ENCODE results near the gene ESD. TPM values are rescaled to one million over a fixed set of nuclear protein-coding genes. Genes with fewer than 3 reads are reported as not detected.
"Not testable (repeated sequence)": the region's sequence is repeated elsewhere in the genome, so short reads cannot be mapped to it uniquely, and the experiment has no call there.

Gene ESD
- total RNA-seq, 3 donors from 2014 or later, result 75.3 to 82.7 (median 78.5) TPM

DNA sequence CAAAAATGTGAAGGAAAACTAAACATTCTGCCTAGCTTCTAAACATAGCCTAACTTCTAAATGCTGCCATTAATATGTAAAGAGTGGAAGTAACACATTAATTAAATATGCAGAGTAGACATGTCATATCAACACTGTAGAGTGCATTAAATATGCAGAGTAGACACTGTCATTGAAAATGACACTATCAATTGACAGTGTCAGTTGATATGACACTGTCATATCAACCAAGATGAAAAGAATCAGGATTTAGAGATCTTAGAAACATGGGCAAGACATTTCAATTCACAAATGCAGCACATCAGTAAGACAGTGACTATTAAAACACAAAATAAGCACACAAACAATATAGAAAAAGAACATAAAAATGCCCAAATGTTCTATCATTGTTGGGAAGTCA, 25.3 kb downstream of the ESD start:
- peaks cover 59% of the 10 kb centered on the region for H3K36me3 Mint-ChIP-seq (ENCODE audit: insufficient read depth)
- H3K27me3 Mint-ChIP-seq (ENCODE audit: low read depth), result no peaks in the 10 kb centered on the region

DNA sequence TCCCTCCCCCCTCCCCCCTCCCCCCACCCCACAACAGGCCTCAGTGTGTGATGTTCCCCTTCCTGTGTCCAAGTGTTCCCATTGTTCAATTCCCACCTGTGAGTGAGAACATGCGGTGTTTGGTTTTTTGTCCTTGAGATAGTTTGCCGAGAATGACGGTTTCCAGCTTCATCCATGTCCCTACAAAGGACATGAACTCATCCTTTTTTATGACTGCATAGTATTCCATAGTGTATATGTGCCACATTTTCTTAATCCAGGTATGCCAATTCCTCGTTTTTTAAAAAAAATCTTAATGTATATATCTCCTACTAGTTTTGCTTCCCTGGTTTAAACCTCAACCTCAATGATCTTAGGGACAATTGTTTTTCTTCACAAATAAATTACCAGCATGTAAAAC, 27.0 kb downstream of the ESD start:
- ATAC-seq; DNase-seq; H3K4me1 Mint-ChIP-seq (ENCODE audit: low read depth); H3K9me3 Mint-ChIP-seq; H3K4me3 Mint-ChIP-seq; H3K27me3 Mint-ChIP-seq (ENCODE audit: low read depth): not testable (repeated sequence)
- H3K36me3 Mint-ChIP-seq (ENCODE audit: insufficient read depth), result peaks cover 46% of the 10 kb centered on the region

More for the DNA sequence above, 25.3 kb downstream of the ESD start:
- Mint-ChIP-seq H3K9me3 (no peaks in the 10 kb centered on the region), H3K4me1 (ENCODE audit: low read depth) (no peaks in the 10 kb centered on the region), H3K4me3 (no peak overlapping the region)
- ATAC-seq, result no peak
- DNase-seq, result no peak

- H3K27me3 Mint-ChIP-seq (ENCODE audit: low read depth), result no peaks in the 10 kb centered on the region
Observed at GRCh38 chr13:46761866-46762265, 35.1 kb downstream of the ESD start.

DNA sequence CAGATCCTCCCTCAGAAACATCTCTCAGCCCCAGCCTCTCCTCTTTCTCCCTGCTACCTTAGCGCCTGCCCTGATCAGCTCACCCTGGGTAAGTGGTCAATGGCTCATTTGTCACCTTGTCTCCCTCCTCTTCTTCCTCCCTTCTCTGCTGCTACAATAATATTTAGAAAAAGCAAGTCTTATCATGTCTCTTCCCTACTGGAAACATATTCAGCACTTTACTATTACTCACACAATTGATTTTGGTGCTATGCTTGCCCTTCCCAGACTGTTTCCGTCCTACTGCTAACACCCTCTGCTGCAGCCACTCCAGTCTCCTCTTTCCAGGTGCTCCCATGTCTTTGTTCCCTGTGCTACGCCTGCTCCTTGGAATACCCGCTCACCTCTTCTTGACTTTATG, 35.8 kb downstream of the ESD start:
- ATAC-seq (no peak), DNase-seq (no peak)
- Mint-ChIP-seq H3K36me3 (ENCODE audit: insufficient read depth) (no peaks in the 10 kb centered on the region), H3K4me1 (ENCODE audit: low read depth) (peaks cover 2% of the 10 kb centered on the region), H3K9me3 (no peaks in the 10 kb centered on the region), H3K4me3 (no peak overlapping the region), H3K27me3 (ENCODE audit: low read depth) (no peaks in the 10 kb centered on the region)

More at GRCh38 chr13:46761866-46762265, 35.1 kb downstream of the ESD start:
- H3K4me3 Mint-ChIP-seq, result no peak overlapping the region
- peaks cover 2% of the 10 kb centered on the region for H3K4me1 Mint-ChIP-seq (ENCODE audit: low read depth)
- no peaks in the 10 kb centered on the region for H3K36me3 Mint-ChIP-seq (ENCODE audit: insufficient read depth)
- no peaks in the 10 kb centered on the region for H3K9me3 Mint-ChIP-seq
- DNase-seq, result no peak
- no peak for ATAC-seq

DNA sequence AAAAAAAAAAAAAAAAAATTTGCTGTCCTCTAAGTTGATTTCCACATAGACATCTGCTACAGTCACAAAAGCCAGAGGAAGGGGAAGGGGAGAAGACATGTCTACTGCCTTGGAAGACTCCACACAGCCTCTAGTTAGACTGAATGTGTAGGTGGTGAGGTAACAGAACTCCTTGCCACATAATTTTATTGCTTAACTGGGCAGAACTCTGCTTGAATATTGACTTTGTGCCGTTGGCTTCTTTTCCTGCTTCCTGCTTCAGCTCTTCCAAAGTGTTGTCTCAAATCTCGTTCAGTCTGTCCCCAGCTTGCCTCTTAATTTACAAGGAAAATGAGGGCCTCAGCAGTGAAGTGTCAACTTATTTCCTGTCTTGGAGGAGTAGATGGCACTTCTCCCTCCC, 37.1 kb downstream of the ESD start:
- Mint-ChIP-seq H3K4me1 (ENCODE audit: low read depth) (peaks cover 2% of the 10 kb centered on the region), H3K4me3 (no peak overlapping the region), H3K36me3 (ENCODE audit: insufficient read depth) (no peaks in the 10 kb centered on the region), H3K9me3 (no peaks in the 10 kb centered on the region), H3K27me3 (ENCODE audit: low read depth) (no peaks in the 10 kb centered on the region)
- DNase-seq, result no peak
- no peak for ATAC-seq

DNA sequence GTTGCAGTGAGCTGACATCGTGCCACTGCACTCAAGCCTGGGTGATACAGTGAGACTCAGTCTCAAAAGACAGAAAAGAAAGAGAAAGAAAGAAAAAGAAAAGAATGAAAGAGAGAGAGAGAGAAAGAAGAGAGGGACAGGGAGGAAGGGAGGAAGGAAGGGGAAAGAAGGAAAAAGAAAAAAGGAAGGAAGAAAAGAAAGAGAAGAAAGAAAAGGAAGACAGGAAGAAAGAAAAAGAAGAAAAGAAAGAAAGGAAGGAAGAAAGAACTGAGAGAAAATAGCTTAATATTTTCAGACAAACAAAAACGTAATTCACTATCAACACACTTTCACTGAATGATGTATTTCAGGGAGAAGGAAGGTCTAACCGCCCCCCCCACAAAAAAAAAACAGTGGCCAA, 39.3 kb downstream of the ESD start:
- Mint-ChIP-seq H3K4me3 (no peak overlapping the region), H3K36me3 (ENCODE audit: insufficient read depth) (peaks cover 2% of the 10 kb centered on the region), H3K9me3 (no peaks in the 10 kb centered on the region), H3K27me3 (ENCODE audit: low read depth) (no peaks in the 10 kb centered on the region), H3K4me1 (ENCODE audit: low read depth) (peaks cover 9% of the 10 kb centered on the region)
- ATAC-seq (no peak), DNase-seq (no peak)

DNA sequence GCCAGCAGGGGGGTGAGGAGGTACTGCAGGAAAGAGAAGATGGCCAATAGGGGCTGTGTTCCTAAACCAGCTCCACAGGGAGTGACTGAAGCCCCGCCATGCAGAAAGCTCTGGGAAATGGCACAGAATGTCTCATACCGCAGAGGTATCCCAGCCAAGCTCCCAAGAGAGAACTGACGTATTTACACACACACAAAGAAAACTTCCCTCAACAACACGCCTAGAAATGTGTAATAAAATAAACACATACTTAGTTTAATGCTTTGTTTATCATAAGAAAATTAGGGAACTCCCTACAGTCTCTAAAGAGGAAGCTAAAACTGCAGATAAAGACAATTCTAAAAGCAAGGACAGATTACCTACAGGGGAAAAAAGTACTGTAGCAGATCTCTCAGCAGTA, 40.0 kb downstream of the ESD start:
- Mint-ChIP-seq H3K27me3 (ENCODE audit: low read depth) (no peaks in the 10 kb centered on the region), H3K36me3 (ENCODE audit: insufficient read depth) (peaks cover 5% of the 10 kb centered on the region), H3K4me3 (no peak overlapping the region), H3K4me1 (ENCODE audit: low read depth) (peaks cover 12% of the 10 kb centered on the region), H3K9me3 (no peaks in the 10 kb centered on the region)
- no peak for DNase-seq
- ATAC-seq, result no peak

DNA sequence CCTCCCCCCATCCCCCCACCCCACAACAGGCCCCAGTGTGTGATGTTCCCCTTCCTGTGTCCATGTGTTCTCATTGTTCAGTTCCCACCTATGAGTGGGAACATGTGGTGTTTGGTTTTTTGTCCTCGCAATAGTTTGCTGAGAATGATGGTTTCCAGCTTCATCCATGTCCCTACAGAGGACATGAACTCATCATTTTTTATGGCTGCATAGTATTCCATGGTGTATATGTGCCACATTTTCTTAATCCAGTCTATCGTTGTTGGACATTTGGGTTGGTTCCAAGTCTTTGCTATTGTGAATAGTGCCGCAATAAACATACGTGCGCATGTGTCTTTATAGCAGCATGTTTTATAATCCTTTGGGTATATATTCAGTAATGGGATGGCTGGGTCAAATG, 41.5 kb downstream of the ESD start:
- ATAC-seq; H3K36me3 Mint-ChIP-seq (ENCODE audit: insufficient read depth); H3K9me3 Mint-ChIP-seq; DNase-seq; H3K27me3 Mint-ChIP-seq (ENCODE audit: low read depth); H3K4me3 Mint-ChIP-seq: not testable (repeated sequence)
- H3K4me1 Mint-ChIP-seq (ENCODE audit: low read depth), result peaks cover 25% of the 10 kb centered on the region

GRCh38 chr13:46754812-46755211, 42.1 kb downstream of the ESD start:
- Mint-ChIP-seq H3K36me3 (ENCODE audit: insufficient read depth) (peaks cover 14% of the 10 kb centered on the region), H3K27me3 (ENCODE audit: low read depth) (no peaks in the 10 kb centered on the region), H3K4me1 (ENCODE audit: low read depth) (peaks cover 28% of the 10 kb centered on the region), H3K4me3 (no peak overlapping the region), H3K9me3 (no peaks in the 10 kb centered on the region)
- DNase-seq, result no peak
- ATAC-seq, result no peak

DNA sequence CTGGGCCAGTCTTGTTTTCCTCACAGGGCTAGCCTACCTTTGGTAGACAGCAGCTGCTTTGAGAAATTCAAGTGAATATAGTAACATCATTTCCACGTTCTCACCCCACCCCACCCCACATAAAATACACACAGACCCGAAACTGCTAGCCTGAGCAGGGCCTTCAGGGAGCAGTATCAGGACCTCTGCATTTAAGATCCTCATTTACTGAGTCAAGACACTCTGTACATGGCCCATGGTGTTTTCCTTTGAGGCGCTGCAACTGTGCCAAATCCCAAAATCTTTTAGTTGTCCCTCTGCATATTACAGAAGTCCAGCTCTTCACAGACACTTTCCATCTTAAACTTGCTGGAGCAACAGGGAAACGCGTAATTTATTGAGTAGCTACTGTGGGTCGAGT, 43.0 kb downstream of the ESD start:
- Mint-ChIP-seq H3K4me1 (ENCODE audit: low read depth) (peaks cover 30% of the 10 kb centered on the region), H3K9me3 (no peaks in the 10 kb centered on the region), H3K36me3 (ENCODE audit: insufficient read depth) (peaks cover 16% of the 10 kb centered on the region), H3K4me3 (no peak overlapping the region), H3K27me3 (ENCODE audit: low read depth) (no peaks in the 10 kb centered on the region)
- DNase-seq (no peak), ATAC-seq (no peak)

- no peak for ATAC-seq
- H3K36me3 Mint-ChIP-seq (ENCODE audit: insufficient read depth), result peaks cover 16% of the 10 kb centered on the region
- H3K4me3 Mint-ChIP-seq, result no peak overlapping the region
- H3K9me3 Mint-ChIP-seq, result no peaks in the 10 kb centered on the region
- H3K27me3 Mint-ChIP-seq (ENCODE audit: low read depth), result no peaks in the 10 kb centered on the region
- peaks cover 28% of the 10 kb centered on the region for H3K4me1 Mint-ChIP-seq (ENCODE audit: low read depth)
- no peak for DNase-seq
Observed at GRCh38 chr13:46753137-46753536, 43.8 kb downstream of the ESD start.

GRCh38 chr13:46751811-46752635, 44.9 kb downstream of the ESD start:
- H3K9me3 Mint-ChIP-seq, result no peaks in the 10 kb centered on the region
- no peaks in the 10 kb centered on the region for H3K27me3 Mint-ChIP-seq (ENCODE audit: low read depth)
- peaks cover 16% of the 10 kb centered on the region for H3K36me3 Mint-ChIP-seq (ENCODE audit: insufficient read depth)
- peaks cover 28% of the 10 kb centered on the region for H3K4me1 Mint-ChIP-seq (ENCODE audit: low read depth)
- H3K4me3 Mint-ChIP-seq, result no peak overlapping the region
- peak; percentile 32 for DNase-seq
- peak; percentile 99 for ATAC-seq

GRCh38 chr13:46749951-46750350, 47.0 kb downstream of the ESD start:
- ATAC-seq (no peak), DNase-seq (no peak)
- no peaks in the 10 kb centered on the region for H3K27me3 Mint-ChIP-seq (ENCODE audit: low read depth)
- H3K36me3 Mint-ChIP-seq (ENCODE audit: insufficient read depth), result peaks cover 28% of the 10 kb centered on the region
- H3K4me3 Mint-ChIP-seq, result no peak overlapping the region
- no peaks in the 10 kb centered on the region for H3K9me3 Mint-ChIP-seq
- peaks cover 28% of the 10 kb centered on the region for H3K4me1 Mint-ChIP-seq (ENCODE audit: low read depth)

- no peaks in the 10 kb centered on the region for H3K27me3 Mint-ChIP-seq (ENCODE audit: low read depth)
- DNase-seq (no peak), ATAC-seq (no peak)
- H3K4me3 Mint-ChIP-seq, result no peak overlapping the region
- peaks cover 30% of the 10 kb centered on the region for H3K36me3 Mint-ChIP-seq (ENCODE audit: insufficient read depth)
- peaks cover 23% of the 10 kb centered on the region for H3K4me1 Mint-ChIP-seq (ENCODE audit: low read depth)
- no peaks in the 10 kb centered on the region for H3K9me3 Mint-ChIP-seq
Observed at GRCh38 chr13:46748300-46748699, 48.7 kb downstream of the ESD start.

DNA sequence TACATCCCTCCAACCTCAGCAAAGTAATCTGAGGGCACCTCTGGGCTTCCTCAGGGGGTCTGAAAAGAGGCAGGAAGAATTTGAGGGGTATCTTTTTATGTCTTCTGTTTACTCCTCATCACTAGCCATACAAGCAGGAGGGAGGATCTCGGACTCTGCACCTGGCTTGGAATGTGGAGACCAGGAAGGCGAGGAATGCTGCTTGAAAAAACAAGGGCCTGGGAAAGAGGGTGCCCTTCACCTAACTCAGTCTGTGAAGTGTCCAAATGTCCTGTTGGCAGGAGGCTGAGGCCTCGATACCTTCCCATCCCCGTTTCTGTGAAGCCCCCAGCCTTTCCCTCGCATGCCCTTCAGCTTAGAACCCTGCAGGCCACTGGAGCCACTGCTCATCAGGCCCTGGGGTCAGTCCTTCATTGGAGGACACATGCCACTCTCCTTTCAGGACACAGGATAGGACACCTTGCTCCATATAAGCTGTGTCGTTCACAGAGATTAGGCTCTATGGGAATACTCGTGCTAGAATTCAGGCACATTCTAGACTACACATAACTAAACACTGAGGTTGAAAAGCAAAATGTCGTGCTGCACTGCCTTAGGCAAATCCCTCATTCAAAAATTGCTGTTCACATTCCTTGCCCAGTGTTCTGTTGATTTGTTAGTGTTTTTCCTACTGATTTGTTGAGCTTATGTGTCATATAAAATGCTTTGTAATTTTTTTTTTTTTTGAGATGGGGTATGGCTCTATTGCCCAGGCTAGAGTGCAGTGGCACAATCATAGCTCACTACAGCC, 49.7 kb downstream of the ESD start:
- no peak for ATAC-seq
- Mint-ChIP-seq H3K9me3 (no peaks in the 10 kb centered on the region), H3K4me1 (ENCODE audit: low read depth) (peaks cover 20% of the 10 kb centered on the region), H3K27me3 (ENCODE audit: low read depth) (no peaks in the 10 kb centered on the region), H3K36me3 (ENCODE audit: insufficient read depth) (peaks cover 30% of the 10 kb centered on the region), H3K4me3 (no peak overlapping the region)
- no peak for DNase-seq
